ENCODE results near the gene IL25. TPM values are rescaled to one million over a fixed set of nuclear protein-coding genes. Genes with fewer than 3 reads are reported as not detected.

The IL25 gene
- total and polyA plus RNA-seq, 2 of the 13 experiments (the other 11 are each of a cell fraction or from before 2014, with no cell fraction given), result not detected

- no peak for TF ChIP-seq ZBED4 (CRISPR knock-in tag; IDR thresholded peaks at IDR 0.05; ENCODE audit: borderline replicate concordance)
- TF ChIP-seq ZNF501 (CRISPR knock-in tag; IDR thresholded peaks at IDR 0.05), result no peak
- TF ChIP-seq HOMEZ (CRISPR knock-in tag; IDR thresholded peaks at IDR 0.05; ENCODE audit: low read depth), result no peak
- TF ChIP-seq ZNF75D (CRISPR knock-in tag; IDR thresholded peaks at IDR 0.05; ENCODE audit: borderline replicate concordance), result no peak
- no peak for TF ChIP-seq REXO4 (CRISPR knock-in tag; IDR thresholded peaks at IDR 0.05; ENCODE audit: borderline replicate concordance)
- no peak for TF ChIP-seq ZNF569 (CRISPR knock-in tag; IDR thresholded peaks at IDR 0.05; ENCODE audit: borderline replicate concordance)
- no peak for TF ChIP-seq NCOA1 (CRISPR knock-in tag; IDR thresholded peaks at IDR 0.05)
- 0 out of 2 replicates have a peak, but pooled peaks have one; percentile 14 for TF ChIP-seq THAP9 (CRISPR knock-in tag; IDR thresholded peaks at IDR 0.05; ENCODE audit: borderline replicate concordance)
- TF ChIP-seq HMGXB3 (CRISPR knock-in tag; IDR thresholded peaks at IDR 0.05; ENCODE audit: borderline replicate concordance), result no peak
- TF ChIP-seq ZNF746 (CRISPR knock-in tag; IDR thresholded peaks at IDR 0.05), result 0 out of 2 replicates have a peak, but pooled peaks have one; percentile 17
- no peak for TF ChIP-seq TEF (CRISPR knock-in tag; IDR thresholded peaks at IDR 0.05)
- peak; percentile 45 for TF ChIP-seq NFKB2 (CRISPR knock-in tag; IDR thresholded peaks at IDR 0.05; ENCODE audit: borderline replicate concordance)
- peak; percentile 92 for TF ChIP-seq POLR2G (IDR thresholded peaks at IDR 0.05; ENCODE audit: low read depth, low read length)
- TF ChIP-seq PHF21A (CRISPR knock-in tag; IDR thresholded peaks at IDR 0.05), result no peak
These were observed 45.9 kb upstream of the IL25 start (continued) for GRCh38 chr14:23326491-23327332.

All from HepG2 (cell line).